NCI-H748 (cell line): ENCODE results near the gene RBFOX2.
"Not testable (repeated sequence)": the region's sequence is repeated elsewhere in the genome, so short reads cannot be mapped to it uniquely, and the experiment has no call there.

Source experiments
- DNase-seq: peaks from one replicate; lab custom pipeline; 2025; ENCODE audit not compliant: unreplicated experiment; lab: John Stamatoyannopoulos, UW

RBFOX2 gene

GRCh38 chr22:35719212-35719875 lies 309.3 kb downstream of the RBFOX2 start:
- DNase-seq = no peak

GRCh38 chr22:35717572-35717971 lies 311.1 kb downstream of the RBFOX2 start, which contains the start of gene APOL5:
APOL5 (plus strand) TSS chr22:35717872; CDS start chr22:35717872, 0 bp downstream.
- DNase-seq = no peak

- DNase-seq = no peak
Measured at GRCh38 chr22:35712672-35713071, 316.0 kb downstream of the RBFOX2 start.

GRCh38 chr22:35711336-35711735 lies 317.3 kb downstream of the RBFOX2 start:
- no peak for DNase-seq

GRCh38 chr22:35708917-35709316 lies 319.7 kb downstream of the RBFOX2 start:
- DNase-seq = no peak

- no peak for DNase-seq
Measured at GRCh38 chr22:35708453-35708852, 320.2 kb downstream of the RBFOX2 start.

GRCh38 chr22:35705141-35705540 lies 323.5 kb downstream of the RBFOX2 start:
- DNase-seq = no peak

GRCh38 chr22:35703861-35704584 lies 324.6 kb downstream of the RBFOX2 start:
- DNase-seq = no peak

- not testable (repeated sequence) for DNase-seq
Measured at GRCh38 chr22:35699852-35700251, 328.8 kb downstream of the RBFOX2 start.

GRCh38 chr22:35697142-35697541 lies 331.5 kb downstream of the RBFOX2 start:
- no peak for DNase-seq

GRCh38 chr22:35695202-35695601 lies 333.4 kb downstream of the RBFOX2 start:
- no peak for DNase-seq

GRCh38 chr22:35690001-35690400 lies 338.6 kb downstream of the RBFOX2 start:
- DNase-seq = no peak

GRCh38 chr22:35688913-35689675 lies 339.5 kb downstream of the RBFOX2 start:
- no peak for DNase-seq
